Measurements from ENCODE around the gene MARCHF2.

MARCHF2 gene

DNA sequence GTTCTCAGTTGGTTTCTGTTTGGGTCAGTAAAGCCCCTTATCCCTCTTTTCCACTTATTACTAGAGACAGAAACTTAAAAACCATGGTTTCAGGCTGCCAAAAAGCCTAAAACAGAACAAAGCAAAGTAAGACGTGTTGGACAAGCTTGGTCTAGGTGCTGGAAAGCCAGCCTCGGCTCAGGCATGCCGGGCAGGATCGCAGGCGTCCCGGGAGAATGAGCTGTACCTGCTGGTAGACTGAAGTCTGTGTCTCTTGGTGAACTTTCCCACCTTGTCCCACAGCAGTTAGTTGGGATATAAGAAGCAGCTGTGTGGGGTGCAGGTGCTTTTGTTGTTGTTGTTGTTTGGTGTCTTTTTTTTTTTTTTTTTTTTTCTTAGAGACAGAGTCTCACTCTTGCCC, 68.5 kb downstream of the MARCHF2 start:
- no peak for DNase-seq

DNA sequence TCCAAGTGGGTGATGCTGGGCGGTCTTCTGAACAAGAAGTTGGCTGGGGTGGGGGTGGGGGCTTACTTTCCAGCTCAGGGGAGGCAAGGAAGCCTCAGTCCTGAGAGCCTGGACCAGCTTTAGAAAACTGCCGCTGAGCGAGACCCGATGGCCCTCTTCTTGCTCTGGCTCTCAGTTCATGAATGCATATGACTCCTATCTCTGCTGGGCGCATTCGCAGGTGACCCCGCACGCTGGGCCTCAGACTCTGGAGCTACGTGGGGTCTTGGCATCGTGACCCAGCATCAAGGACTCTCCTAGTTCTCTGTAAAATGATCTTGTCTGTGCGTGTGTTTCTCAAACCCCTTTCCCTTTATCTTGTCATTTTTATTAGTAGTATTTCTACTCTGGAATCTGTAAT, 69.6 kb downstream of the MARCHF2 start:
- no peak for DNase-seq

DNA sequence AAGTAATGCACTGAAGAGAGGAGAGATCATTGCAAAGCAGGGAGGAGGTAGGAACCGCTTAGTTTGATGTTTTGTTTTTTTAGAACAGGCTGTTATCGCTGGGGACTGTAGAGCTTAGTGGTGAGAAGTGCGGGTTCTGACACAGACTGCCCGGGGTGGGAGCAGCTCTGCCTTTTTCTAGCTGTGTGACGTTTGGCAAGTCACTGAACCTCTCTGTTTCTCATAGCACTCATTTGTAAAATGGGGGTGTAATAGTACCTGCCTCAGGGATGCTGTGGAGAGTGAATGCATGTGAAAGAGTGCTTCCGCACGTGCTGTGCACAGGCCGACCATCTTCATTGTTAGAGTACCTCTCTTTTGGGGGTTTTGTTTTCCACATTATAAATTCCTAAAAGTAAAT, 70.1 kb downstream of the MARCHF2 start:
- no peak for DNase-seq

DNA sequence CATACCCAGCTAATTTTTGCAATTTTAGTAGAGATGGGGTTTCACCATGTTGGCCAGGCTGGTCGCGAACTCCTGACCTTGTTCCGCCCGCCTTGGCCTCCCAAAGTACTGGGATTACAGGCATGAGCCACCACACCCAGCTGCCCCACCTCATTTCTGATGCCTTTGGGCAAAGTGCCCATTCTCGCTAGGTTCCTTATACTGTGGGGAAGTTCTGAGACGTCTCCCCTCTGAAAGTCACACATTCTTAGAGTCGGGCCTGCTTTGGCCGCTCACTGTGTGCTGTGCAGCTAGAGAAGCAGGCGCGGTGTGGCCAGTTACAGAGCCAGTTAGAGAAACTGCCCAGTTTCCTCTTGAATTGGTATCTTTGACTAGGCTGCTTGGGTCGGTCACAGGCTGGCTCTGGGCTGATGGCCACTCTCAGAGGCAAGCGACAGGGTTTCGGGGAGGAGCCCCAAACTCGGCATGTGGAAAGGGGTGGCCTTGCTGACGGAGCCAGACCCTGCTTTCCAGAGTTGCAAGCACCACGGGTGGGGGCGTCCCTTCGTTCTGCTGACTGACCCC, 71.3 kb downstream of the MARCHF2 start:
- DNase-seq, result no peak

DNA sequence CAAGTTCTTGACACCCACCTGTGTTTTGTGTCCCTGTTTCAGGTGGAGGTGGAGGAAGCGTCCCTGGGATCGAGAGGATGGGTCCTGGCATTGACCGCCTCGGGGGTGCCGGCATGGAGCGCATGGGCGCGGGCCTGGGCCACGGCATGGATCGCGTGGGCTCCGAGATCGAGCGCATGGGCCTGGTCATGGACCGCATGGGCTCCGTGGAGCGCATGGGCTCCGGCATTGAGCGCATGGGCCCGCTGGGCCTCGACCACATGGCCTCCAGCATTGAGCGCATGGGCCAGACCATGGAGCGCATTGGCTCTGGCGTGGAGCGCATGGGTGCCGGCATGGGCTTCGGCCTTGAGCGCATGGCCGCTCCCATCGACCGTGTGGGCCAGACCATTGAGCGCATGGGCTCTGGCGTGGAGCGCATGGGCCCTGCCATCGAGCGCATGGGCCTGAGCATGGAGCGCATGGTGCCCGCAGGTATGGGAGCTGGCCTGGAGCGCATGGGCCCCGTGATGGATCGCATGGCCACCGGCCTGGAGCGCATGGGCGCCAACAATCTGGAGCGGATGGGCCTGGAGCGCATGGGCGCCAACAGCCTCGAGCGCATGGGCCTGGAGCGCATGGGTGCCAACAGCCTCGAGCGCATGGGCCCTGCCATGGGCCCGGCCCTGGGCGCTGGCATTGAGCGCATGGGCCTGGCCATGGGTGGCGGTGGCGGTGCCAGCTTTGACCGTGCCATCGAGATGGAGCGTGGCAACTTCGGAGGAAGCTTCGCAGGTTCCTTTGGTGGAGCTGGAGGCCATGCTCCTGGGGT, 72.7 kb downstream of the MARCHF2 start:
- DNase-seq, result no peak

DNA sequence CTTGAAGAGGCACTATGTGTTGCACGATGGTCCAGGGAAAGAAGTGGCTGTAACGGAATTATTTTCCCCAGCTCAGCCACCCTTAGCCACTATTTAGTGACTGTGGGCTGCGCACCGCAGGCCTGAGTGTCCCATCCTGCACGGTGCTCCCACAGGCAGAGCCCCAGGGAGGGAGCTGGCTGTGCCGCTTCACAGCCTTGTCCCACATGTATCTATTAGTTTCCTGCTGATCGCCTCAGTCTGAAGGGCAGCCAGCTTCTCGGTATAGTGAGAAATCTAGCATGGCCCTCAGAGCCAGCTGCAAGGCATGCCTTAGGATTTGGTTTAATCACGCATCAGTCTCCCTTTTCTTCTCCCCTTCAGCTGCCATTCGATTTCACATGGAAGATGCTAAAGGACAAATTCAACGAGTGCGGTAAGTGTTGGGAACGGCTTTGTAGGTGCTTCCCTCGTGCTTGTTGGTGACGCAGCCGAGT, 73.6 kb downstream of the MARCHF2 start:
- DNase-seq, result no peak

DNA sequence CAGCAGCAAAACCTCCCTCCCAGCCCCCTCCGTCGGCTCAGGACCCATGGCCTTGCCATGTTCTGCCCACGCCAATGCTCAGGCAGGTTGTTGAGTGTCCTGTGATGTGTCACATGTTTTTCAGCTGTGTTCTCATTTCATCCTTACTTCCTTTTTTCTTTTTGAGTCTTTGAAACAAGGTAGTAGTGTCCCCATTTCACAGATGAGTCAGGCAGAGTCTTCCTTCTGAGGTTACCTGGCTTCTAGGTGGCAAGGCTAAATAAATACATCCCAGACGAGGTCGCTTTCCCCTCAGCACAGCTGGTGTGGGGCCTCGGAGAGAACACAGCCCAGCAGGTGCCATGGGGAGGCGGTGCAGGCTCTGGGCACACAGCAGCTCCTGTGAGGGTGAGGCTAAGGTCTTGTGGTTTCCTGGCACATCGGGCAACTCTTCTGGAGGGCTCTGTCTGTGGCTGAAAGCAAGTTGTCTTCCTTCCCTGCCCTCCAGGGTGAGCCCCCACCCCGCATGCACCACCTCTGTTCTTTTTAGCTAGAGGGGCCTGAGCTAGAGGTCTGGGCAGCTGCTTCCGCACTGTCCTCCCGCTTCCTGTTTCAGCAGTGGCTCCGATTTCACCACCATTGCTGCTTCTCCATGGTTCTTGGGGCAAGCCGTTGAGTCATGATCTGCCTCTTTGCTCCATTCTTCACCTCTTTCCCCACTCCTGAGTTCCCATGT, 74.2 kb downstream of the MARCHF2 start:
- no peak for DNase-seq

DNA sequence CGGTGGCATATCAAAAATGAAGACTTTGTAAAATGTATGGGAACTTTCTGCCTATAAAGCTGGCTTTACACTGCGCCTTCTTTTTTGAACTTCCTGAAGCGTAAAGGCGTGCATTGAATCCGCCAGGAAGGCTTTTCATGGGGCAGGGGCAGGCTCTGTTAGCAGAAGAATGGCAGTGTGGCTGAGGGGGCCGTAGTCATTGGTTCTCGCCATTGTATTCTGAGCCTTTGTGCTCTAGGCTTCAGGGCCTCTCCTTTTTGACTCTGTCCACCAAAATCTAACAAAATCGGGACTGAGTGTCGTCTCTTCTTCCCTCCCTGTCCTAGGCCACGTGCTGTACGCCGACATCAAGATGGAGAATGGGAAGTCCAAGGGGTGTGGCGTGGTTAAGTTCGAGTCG, 75.3 kb downstream of the MARCHF2 start:
- DNase-seq, result no peak

Measured in NCI-H1105 treated with DMSO at 0.1 percent for 48 hours (cell line).